NOMO-1 treated with dmso at 0.1 percent for 144 hours (cell line): ENCODE measurements around the gene MAGI1.

Source experiments
- DNase-seq: peaks from one replicate; lab custom pipeline; 2025; ENCODE audit not compliant: unreplicated experiment; lab: John Stamatoyannopoulos, UW

Gene MAGI1

GRCh38 chr3:65676580-65676979 is 362.1 kb downstream of the MAGI1 start:
- no peak for DNase-seq

GRCh38 chr3:65675011-65675410 is 363.7 kb downstream of the MAGI1 start:
- DNase-seq = no peak

- no peak for DNase-seq
Measured at GRCh38 chr3:65674226-65674625, 364.5 kb downstream of the MAGI1 start.

DNA sequence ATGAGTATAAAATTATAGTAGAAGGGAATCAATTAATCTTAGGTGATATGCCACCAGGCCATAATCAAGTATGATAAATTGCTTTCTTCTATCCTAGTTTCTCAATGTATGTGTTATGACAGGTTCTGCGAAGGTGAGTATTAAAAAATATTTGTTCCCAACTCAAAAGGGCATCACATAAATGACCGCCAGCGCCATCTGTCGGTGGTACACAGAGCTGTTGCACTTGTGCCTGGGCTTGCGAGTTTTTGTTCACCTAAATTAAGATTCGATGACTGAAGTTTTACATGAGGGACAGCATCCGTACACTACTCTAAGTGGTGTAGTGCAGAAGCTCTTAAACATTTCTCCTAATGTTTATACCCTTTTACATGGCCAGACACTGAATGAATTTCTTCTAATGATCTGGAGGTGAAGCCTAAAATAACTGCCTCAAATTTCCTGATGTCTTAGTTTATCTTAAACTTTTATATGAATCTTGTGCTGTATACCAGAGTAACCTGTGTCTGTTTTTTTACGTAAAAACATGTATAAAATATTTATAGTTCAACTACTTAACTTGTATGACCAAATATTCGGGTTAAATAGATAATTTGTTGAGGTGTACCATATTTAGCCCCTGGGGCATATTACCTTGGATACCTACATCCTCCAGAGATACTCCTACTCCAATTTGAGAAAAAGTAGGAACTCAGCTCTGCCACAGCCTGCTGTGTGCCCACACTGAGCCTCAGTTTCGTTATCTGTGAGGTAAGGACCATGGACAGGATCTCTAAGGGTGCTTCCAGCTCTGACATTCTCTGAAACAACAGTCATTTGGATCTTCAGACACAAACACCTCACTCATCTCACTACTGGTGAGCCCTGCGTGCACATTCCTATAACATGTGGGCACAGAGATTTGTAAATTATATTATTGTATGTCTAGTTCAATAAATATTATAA is 365.6 kb downstream of the MAGI1 start:
- peak; percentile 1 for DNase-seq

DNA sequence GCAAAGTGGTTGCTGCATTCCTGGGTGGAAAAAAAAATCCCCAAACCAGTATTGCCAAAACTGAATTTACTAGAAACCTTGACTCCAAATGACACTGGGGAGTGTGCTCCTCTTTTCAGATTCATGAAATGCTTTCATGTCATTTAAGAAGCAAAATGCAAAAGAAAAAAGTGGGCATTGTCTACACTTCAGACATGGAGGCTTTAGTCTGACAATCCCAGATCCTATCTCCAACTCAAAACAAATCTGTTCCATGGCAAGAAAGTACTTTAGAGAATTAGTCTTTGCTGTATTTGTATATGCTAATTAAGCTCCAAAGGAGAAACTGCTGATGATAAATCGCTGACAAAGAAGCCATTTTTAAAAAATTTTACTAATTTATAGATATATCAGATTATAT is 366.7 kb downstream of the MAGI1 start:
- DNase-seq = no peak

DNA sequence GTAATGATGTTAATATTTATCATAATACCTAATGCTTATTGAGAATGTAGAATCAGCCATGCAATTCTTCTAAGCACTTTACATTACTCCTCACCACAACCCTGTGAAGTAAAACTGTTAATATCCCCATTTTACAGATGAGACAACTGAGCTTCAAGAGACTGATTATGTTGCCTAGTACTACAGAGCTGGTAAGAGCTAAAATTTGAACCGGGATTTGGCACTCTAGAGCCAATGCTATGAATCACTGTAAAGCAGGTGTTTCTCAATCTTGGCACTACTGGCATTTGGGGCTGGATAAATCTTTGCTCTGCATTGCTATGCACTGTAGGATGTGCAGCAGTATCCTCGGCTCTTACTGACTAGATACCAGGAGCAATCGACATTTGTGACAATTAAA is 367.7 kb downstream of the MAGI1 start:
- DNase-seq = no peak

DNA sequence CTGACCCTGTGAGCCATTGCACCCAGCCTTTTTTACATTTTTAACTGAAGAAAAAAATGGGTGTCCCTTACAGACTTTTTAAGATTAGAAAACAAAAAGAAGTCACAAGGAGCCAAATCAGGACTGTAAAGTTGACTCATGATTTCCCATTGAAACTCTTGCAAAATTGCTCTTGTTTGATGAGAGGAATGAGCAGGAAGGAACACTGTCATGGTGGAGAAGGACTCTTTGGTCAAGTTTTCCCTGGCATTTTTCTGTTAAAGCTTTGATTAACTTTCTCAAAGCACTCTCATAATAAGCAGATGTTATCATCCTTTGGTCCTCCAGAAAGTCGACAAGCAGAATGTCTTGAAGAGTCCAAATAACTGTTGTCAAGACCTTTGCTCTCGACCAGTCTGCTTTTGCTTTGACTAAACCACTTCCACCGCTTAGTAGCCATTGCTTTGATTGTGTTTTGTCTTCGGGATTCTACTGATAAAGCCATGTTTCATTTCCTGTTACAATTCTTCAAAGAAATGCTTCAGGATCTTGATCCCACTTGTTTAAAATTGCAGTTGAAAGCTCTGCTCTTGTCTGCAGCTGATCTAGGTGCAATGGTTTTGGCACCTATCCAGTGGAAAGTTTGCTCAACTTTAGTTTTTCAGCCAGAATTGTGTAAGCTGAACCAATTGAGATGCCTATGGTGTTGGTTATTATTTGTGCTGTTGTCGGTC is 369.4 kb downstream of the MAGI1 start:
- no peak for DNase-seq

DNA sequence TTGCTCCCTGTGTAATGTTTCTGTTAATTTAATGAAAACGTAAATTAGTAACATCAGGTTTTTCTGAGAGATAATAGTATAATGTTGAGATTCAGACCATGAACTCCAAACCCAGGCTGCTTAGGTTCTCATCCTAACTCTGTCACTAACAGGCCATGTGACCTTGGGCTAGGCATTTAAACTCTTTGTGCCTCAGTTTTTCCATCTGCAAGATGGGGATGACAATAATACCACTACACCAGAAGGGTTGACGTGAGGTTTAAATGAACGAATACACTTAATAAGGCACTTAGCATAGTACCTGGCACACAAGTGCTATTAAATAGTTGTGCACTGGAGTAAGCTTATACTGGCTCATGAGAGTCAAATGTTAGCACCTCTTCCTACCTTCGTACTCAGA is 370.8 kb downstream of the MAGI1 start:
- no peak for DNase-seq

DNA sequence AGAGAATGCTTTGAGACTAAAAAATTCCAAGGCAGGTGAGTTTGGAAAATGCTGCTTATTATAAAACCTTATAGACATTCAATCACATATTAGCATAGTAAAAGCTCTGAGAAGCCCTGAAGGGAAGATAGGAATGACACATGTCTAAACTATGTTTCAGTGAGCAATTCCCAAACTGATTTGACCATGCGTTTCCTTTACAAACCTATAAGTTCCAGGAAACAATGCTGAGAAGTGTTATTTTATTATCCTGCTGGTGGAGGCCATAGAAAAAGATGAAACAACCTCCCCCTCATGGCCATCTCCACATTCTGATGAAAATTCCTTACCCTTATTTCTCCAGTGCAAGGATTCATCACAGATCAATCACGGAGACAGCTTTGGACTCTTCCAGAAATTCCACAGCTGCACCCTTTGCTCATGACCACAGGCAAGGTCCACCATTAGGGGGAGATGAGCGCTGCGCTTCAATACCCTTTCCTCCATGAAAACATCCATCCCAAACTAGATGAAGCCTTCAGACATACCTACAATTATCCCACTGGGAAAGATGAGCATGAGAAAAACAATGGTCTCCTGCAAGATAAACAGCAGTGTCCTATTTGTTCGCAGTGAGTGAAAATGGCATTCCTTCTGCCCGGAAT is 372.1 kb downstream of the MAGI1 start:
- DNase-seq = no peak

- DNase-seq = no peak
Measured at GRCh38 chr3:65665915-65666314, 372.8 kb downstream of the MAGI1 start.

GRCh38 chr3:65664931-65665330 is 373.8 kb downstream of the MAGI1 start:
- no peak for DNase-seq

DNA sequence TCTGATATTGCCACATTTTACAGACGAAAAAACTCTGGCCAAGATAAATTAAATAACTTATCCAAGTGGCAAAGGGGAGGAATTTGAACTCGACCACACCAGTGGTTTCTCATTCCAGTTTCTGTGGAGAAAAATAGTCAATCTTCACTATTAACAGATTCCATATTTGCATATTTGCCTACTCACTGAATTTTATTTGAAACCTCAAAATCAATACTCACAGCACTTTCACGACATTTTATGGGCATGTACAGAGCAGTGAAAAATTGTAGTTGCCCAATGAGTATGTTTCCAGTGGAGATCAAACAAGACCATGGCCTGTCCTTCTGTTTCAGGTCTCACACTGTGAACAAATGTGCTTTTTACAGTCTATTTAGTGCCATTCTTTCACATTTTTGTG is 374.3 kb downstream of the MAGI1 start:
- no peak for DNase-seq

DNA sequence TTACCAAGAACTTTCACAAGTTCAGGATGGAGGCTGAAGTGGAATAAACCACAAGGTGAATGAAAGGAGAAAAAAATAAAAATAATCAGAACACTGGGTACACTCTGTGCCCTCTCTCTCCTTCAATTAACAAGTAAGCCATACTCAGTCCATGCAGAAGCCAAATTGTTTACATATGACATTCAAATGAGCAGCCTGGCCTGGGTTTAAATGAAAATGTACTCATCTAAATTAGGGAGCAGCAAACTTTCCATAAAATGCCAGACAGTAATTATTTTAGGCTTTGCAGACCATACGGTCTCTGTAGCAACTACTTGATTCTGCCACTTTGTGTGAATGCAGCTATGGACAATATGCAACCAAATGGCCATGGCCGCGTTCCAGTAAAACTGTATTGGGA is 376.6 kb downstream of the MAGI1 start:
- no peak for DNase-seq

- no peak for DNase-seq
Measured at GRCh38 chr3:65660000-65660598, 378.6 kb downstream of the MAGI1 start.

DNA sequence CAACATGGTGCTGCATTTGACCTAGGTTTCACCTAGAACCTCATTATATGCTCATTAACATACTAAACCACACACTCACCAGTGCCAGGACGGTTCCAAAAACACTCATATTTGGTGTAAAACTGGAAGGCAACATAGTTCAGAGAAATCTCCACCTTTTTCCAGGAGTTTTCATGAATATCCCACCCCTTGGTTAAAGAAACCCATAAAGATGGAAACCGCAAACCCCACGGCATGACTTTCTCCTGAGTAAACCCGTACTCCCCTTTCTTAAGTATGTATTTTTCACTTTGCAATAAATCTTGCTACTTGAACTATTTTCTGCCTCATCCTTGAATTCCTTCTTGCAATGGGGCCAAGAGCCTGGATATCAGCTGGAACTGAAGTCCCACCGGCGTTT is 379.3 kb downstream of the MAGI1 start:
- no peak for DNase-seq

GRCh38 chr3:65658401-65658800 is 380.3 kb downstream of the MAGI1 start:
- DNase-seq = no peak

GRCh38 chr3:65655061-65655460 is 383.7 kb downstream of the MAGI1 start:
- no peak for DNase-seq

DNA sequence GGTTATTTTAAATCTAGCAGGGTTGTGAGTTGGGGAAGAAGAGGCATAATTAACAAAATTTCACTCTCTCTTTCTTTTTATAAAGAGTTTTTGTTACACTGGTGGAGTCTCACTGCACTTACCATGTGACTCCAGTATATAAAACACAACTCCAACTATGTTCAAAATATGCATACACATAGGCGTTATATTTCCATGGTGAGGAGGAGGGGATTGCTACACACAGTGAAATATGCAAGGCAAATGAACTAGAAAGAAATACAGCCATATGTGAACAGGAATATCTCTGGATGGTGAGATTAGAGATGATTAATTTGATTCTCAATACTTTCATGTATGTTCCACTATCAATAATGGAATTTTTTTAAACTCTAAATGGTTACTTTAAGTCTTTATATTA is 385.0 kb downstream of the MAGI1 start:
- no peak for DNase-seq

- DNase-seq = no peak
Measured at GRCh38 chr3:65650247-65650646, 388.5 kb downstream of the MAGI1 start.

DNA sequence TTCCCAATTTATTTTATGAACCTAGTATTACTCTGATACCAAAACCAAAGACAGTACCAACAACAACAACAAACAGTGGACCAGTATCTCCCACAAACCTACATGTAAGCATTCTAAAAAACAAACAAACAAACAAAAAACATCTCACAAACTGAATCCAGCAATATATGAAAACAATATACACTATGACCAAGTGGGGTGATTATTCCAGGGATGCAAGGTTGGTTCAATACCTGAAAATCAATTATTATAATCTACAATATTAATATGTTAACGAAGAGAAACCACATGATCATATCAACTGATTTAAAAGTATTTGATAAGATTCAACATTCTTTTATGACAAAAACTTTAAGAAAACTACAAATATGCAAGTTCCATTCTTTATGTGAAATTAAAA is 391.3 kb downstream of the MAGI1 start:
- no peak for DNase-seq

DNA sequence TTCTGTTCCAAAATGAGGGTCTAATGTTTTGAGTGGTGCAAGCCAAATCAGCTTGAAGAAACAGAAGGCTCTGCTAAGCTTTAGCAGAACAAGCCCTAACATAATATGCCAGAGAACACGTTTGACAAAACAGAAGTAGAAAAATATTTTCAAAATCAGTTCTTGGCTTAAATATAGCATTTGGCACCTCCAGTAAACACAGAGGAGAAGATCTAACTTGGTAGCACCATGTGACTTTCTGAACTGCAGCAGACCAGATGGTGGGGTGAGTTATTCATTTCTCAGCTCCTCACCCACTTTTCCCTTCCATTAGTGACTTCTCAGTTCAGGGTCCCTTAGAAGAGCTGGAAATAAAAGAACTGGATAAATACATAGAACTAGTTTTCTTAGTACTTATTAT is 395.8 kb downstream of the MAGI1 start:
- DNase-seq = no peak
